NT2/D1 (cell line): ENCODE measurements around the gene RELN.

Experiments used
- DNase-seq: peaks from one replicate; pipeline ENCODE4 v3.0.0-alpha.2; 2011; ENCODE audit warnings: low read depth, low spot score
- H3K27me3 ChIP-seq: 2 replicates; pipeline ENCODE4 v1.6.0; 2011; ENCODE audit warnings: mild to moderate bottlenecking; ENCODE audit not compliant: insufficient read length, insufficient read depth
- H3K36me3 ChIP-seq: 2 replicates; pipeline ENCODE4 v1.6.1; 2011; ENCODE audit warnings: mild to moderate bottlenecking, low read length, mixed read lengths; ENCODE audit not compliant: insufficient read depth, insufficient read length
- H3K4me1 ChIP-seq: 2 replicates; pipeline ENCODE4 v1.5.1; 2011; ENCODE audit not compliant: insufficient read depth, insufficient read length
- H3K4me3 ChIP-seq: 2 replicates; pipeline ENCODE4 v1.5.1; 2011; ENCODE audit warnings: low read depth; ENCODE audit not compliant: insufficient read length
- H3K9ac ChIP-seq: 2 replicates; pipeline ENCODE4 v1.6.0; 2011; ENCODE audit warnings: low read depth; ENCODE audit not compliant: insufficient read length
- H3K9me3 ChIP-seq: 2 replicates; pipeline ENCODE4 v1.5.1; 2011; ENCODE audit warnings: mild to moderate bottlenecking, low read length; ENCODE audit not compliant: insufficient read depth
- SUZ12 ChIP-seq: IDR thresholded peaks from 2 replicates; pipeline ENCODE4 v1.6.1; 2011; ENCODE audit not compliant: insufficient read length, insufficient read depth; ENCODE audit errors: extremely low read depth
- YY1 ChIP-seq: IDR thresholded peaks from 2 replicates; pipeline ENCODE4 v1.6.1; 2011; ENCODE audit not compliant: insufficient read length, insufficient read depth
- ZNF274 ChIP-seq: IDR thresholded peaks from 2 replicates; pipeline ENCODE4 v1.6.1; 2011; ENCODE audit warnings: mild to moderate bottlenecking, low read depth, low read length

The RELN gene

DNA sequence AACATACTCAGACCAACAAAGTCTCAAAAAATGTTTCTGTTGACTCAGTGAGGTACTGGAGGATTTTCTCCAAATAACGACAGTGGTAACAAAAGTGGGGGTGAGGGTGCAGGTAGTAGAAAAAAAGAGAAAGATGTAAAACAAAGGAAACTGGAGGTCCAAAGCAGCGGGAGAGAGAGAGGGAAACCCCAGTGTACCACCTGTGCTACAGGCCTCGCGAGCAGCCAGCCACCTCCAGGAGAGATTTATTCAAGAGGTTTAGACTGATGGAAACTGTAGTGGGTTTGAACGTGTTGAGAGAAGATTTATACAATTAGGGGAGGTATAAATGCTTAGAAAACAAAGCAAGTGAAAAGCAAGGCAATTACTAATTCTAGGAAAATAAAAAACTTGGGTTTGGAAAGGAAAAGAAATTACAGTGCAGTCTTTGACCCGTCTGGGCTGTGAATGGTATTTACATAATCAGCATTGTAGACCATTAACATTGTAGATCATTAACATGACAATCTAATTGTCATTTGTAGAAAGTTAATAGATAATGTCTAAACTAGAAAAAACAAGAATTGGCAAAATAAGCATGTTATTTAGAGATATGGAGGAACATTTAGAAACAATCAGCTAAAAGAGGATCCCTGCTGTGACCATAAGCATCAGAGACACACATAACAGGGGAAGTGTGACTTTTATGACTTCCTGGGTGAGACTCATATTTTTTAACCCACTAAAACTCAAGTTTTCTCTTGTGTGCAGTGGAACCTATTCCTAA lies 180.0 kb downstream of the RELN start:
- no peaks in the 10 kb centered on the region for H3K9me3 ChIP-seq
- H3K9ac ChIP-seq, result no peak overlapping the region
- H3K4me3 ChIP-seq, result no peak overlapping the region
- TF ChIP-seq ZNF274 (no peak), YY1 (no peak), SUZ12 (no peak)
- no peaks in the 10 kb centered on the region for H3K4me1 ChIP-seq
- no peaks in the 10 kb centered on the region for H3K36me3 ChIP-seq
- DNase-seq, result no peak
- no peaks in the 10 kb centered on the region for H3K27me3 ChIP-seq

DNA sequence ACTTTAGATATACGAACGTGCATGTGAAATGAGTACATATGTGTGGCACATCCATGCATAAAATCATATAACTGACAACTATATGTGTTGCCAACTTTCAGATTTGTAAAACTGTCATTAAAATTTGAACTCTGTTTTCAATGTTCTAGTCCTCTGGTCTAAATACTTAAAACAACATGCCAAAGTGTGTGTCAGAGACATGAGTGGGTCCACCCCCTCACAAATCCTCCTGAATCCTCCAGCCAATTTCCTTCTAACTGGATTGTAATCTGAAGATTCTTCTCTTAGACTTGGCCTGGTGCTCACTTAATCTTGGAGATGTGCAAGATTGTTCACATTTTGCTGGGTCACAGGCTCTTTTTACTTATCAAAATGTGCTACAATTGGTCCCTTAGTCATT lies 184.1 kb downstream of the RELN start:
- Histone ChIP-seq H3K9ac (no peak overlapping the region), H3K4me1 (no peaks in the 10 kb centered on the region), H3K27me3 (no peaks in the 10 kb centered on the region), H3K9me3 (no peaks in the 10 kb centered on the region), H3K36me3 (no peaks in the 10 kb centered on the region), H3K4me3 (no peak overlapping the region)
- no peak for DNase-seq
- TF ChIP-seq YY1, result no peak
- no peak for TF ChIP-seq ZNF274
- TF ChIP-seq SUZ12, result no peak

DNA sequence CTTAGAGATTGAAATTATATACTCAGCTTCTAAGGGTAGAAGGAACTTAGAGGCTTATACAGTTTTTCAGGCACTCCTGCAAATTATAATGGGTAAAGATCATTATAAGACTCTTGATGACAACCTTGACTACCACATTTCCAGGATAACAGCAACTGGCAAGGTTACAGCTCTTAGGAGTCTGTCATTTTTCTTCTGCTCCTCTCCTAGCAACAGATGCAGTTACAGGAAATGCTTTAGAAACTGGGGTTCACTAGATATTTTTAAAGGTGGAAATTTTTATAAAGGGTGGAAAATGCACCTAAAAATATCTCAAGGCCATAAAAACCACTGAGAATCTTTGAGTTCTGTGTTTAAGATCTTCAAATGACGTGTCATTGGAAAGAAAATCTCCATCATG lies 185.8 kb downstream of the RELN start:
- Histone ChIP-seq H3K9me3 (no peaks in the 10 kb centered on the region), H3K27me3 (no peaks in the 10 kb centered on the region), H3K4me3 (no peak overlapping the region), H3K36me3 (no peaks in the 10 kb centered on the region), H3K4me1 (no peaks in the 10 kb centered on the region), H3K9ac (no peak overlapping the region)
- DNase-seq, result no peak
- no peak for TF ChIP-seq YY1
- no peak for TF ChIP-seq ZNF274
- TF ChIP-seq SUZ12, result no peak

DNA sequence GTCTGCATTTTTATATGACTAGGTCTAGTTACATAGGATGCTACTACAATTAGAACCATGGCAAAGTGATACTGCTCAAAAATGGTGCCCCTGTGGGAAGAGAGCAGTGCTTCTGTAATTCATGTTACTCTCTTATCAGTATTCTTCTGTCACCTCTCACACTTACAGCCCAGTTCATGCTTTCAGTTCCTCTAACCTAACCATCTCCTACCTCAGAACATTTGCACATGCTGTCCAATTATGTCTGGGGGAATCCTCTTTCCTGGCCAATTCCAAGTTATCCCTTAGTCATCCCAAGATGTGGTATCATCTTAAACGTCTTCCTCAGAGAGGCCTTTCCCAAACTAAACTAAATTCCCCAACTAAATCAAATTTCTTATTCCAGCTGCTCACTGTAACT lies 190.2 kb downstream of the RELN start:
- DNase-seq, result no peak
- Histone ChIP-seq H3K27me3 (no peaks in the 10 kb centered on the region), H3K9ac (no peak overlapping the region), H3K9me3 (no peaks in the 10 kb centered on the region), H3K36me3 (no peaks in the 10 kb centered on the region), H3K4me1 (no peaks in the 10 kb centered on the region), H3K4me3 (no peak overlapping the region)
- TF ChIP-seq ZNF274 (no peak), YY1 (no peak), SUZ12 (no peak)

DNA sequence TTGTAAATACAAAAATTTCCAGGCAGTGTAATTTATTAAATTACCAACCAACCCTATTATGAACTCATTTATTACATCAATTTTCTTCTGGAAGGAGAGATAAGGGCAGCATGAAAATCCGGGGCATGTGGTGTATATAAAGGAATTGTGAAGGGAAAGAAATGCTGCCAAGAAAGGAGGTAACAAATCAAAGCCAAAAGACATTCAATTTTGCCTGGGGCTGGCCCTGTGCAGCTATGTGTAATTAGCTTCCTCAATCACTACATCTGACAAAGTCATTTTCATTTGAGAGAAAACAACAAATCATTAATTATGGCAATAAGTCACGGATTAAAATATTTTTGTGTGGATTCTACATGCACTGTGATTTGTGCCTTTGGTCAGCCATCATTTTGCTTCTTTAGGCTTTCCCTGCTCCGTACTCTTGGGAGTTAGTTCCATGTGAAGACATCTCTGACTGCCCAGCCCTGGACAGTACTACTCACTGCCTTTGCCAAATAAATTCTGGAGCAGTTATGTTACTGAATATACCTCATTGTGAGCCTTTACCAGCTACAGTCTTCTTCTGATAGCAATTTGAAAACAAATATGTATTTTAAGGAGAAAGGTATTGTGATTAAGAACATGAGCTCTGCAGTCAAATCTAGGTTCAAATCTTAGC lies 191.7 kb downstream of the RELN start:
- no peak overlapping the region for H3K9ac ChIP-seq
- H3K27me3 ChIP-seq, result no peaks in the 10 kb centered on the region
- H3K4me3 ChIP-seq, result no peak overlapping the region
- DNase-seq, result no peak
- no peaks in the 10 kb centered on the region for H3K36me3 ChIP-seq
- no peak for TF ChIP-seq ZNF274
- TF ChIP-seq SUZ12, result no peak
- TF ChIP-seq YY1, result no peak
- no peaks in the 10 kb centered on the region for H3K9me3 ChIP-seq
- H3K4me1 ChIP-seq, result no peaks in the 10 kb centered on the region

DNA sequence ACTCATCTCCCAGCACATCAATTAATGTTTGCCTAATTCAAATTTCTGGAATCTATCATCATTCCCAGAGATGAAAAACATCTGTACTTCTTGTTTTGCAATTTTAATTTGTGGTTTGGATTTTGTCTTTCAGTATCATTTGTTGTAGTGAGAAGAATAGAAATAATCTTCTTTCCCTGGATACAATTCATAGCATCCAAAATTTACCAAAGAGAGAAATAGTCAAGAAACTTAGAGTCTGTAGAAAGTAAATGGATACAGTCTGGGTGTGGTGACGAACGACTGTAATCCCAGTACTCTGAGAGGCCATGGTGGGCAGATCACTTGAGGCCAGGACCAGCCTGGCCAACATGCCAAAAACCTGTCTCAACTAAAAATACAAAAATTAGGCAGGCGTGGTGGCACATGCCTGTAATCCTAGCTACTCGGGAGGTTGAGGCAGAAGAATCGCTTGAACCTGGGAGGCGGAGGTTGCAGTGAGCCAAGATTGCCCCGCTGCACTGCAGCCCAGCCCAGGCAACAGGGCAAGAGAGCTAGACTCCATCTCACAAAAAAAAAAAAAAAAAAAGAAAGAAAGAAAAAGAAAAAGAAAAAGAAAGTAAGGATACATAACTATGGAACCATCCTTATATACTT lies 193.0 kb downstream of the RELN start:
- Histone ChIP-seq H3K27me3 (no peaks in the 10 kb centered on the region), H3K9ac (no peak overlapping the region), H3K4me1 (no peaks in the 10 kb centered on the region), H3K4me3 (no peak overlapping the region), H3K36me3 (no peaks in the 10 kb centered on the region), H3K9me3 (no peaks in the 10 kb centered on the region)
- no peak for DNase-seq
- TF ChIP-seq ZNF274 (no peak), YY1 (no peak), SUZ12 (no peak)

DNA sequence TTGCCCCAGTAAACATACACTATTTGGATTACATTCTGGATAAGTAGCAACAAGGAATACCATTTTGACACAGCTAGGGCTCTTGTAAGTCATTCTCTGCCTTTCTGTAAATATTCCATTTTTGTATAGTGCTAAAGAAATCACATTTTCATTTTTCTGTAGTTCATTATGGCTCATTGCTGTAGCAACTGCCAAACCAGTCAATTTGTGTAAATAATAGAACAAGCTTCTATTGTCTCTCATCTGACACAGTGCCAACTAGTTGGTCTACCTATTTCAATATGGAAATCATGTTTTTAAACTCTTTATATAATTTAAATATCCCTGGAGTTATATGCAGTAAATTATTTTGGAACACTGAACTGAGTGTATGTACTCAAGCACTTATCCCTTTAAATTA lies 193.7 kb downstream of the RELN start:
- Histone ChIP-seq H3K36me3 (no peaks in the 10 kb centered on the region), H3K27me3 (no peaks in the 10 kb centered on the region), H3K9ac (no peak overlapping the region), H3K4me1 (no peaks in the 10 kb centered on the region), H3K9me3 (no peaks in the 10 kb centered on the region), H3K4me3 (no peak overlapping the region)
- no peak for DNase-seq
- TF ChIP-seq ZNF274 (no peak), SUZ12 (no peak), YY1 (no peak)
